HepG2 (cell line): ENCODE data around the gene JMY. TPM values are rescaled to one million over a fixed set of nuclear protein-coding genes. Genes with fewer than 3 reads are reported as not detected.

Experiments
- ATAC-seq: fragments of 200-7000 bp; cut with Tn5 transposase; 3 replicates; pipeline ENCODE4 v1.9.1; 2020; ENCODE audit warnings: mild to moderate bottlenecking, moderate library complexity
- BruUV-seq: library from RNA; stranded (reverse); fragments of 400-500 nt; replicated peaks from 2 replicates; lab custom pipeline; 2021; lab: Mats Ljungman, UMichigan
- CTCF ChIA-PET: fragments of 300-600 bp; formaldehyde crosslinking; extraction: SDS; loops from one replicate; lab custom pipeline; 2021; ENCODE audit warnings: low total read pairs, inconsistent platforms, low intra/inter-chr PET ratio; lab: Yijun Ruan, JAX
- POLR2A ChIA-PET: fragments of 350-600 bp; sonication (Branson Sonifier 250); formaldehyde crosslinking; loops from one replicate; lab custom pipeline; 2020; ENCODE audit warnings: antibody characterized with exemption, inconsistent platforms; lab: Yijun Ruan, JAX
- DNase-seq: peaks from one replicate; pipeline ENCODE4 v3.0.0-alpha.2; 2015; ENCODE audit warnings: low spot score
- FAIRE-seq: peaks from 3 replicates; lab custom pipeline; 2011; peaks lifted over from hg19 to GRCh38; lab: Jason Lieb, UNC
- H2AFZ ChIP-seq: one replicate; pipeline ENCODE4 v1.6.1; 2011; ENCODE audit warnings: low read length, inconsistent platforms
- H3K27ac ChIP-seq: fragments of 300-600 bp; 3 replicates; pipeline ENCODE4 v1.8.0; 2011; ENCODE audit warnings: mixed run types, mild to moderate bottlenecking, mixed read lengths, low read length, inconsistent platforms; ENCODE audit not compliant: insufficient read depth; ENCODE audit errors: extremely low read length
- H3K27me3 ChIP-seq, 2 experiments: fragments of 200-600 bp in 1 of 2; 2 replicates in 1 of 2; 3 replicates in 1 of 2; pipeline versions ENCODE4 v1.6.0 to v1.8.0; 2011; ENCODE audit warnings: low read length in 2 of 2, mild to moderate bottlenecking in 2 of 2, moderate library complexity in 2 of 2, inconsistent platforms in 1 of 2; ENCODE audit not compliant: insufficient read depth in 2 of 2, control insufficient read depth in 1 of 2
- H3K36me3 ChIP-seq, 2 experiments: fragments of 200-600 bp in 1 of 2; replicated peaks in 1 of 2; 2 replicates in 1 of 2; 3 replicates in 1 of 2; pipeline versions ENCODE4 v1.5.1 to v1.8.0; 2011; ENCODE audit warnings: low read length in 2 of 2, inconsistent platforms in 1 of 2; ENCODE audit not compliant: insufficient read depth in 2 of 2, control insufficient read depth in 1 of 2
- H3K4me1 ChIP-seq: 2 replicates; pipeline ENCODE4 v1.5.1; 2012; ENCODE audit warnings: low read length, inconsistent platforms; ENCODE audit not compliant: insufficient read depth
- H3K4me2 ChIP-seq: 2 replicates; pipeline ENCODE4 v1.6.0; 2011; ENCODE audit warnings: low read depth, low read length, inconsistent platforms
- H3K4me3 ChIP-seq, 3 experiments: fragments of 200-600 bp in 1 of 3; sonication (generic), shearing (Covaris generic) in 1 of 3; replicated peaks in 1 of 3; 2 replicates each; pipeline ENCODE4 v1.5.1; 2011 to 2016; ENCODE audit warnings: low read length in 3 of 3, inconsistent platforms in 2 of 3, low read depth in 2 of 3, mild to moderate bottlenecking in 2 of 3, control low read depth in 1 of 3, mixed read lengths in 1 of 3; ENCODE audit not compliant: insufficient read depth in 1 of 3
- H3K79me2 ChIP-seq: one replicate; pipeline ENCODE4 v1.6.1; 2011; ENCODE audit warnings: low read length, inconsistent platforms; ENCODE audit not compliant: insufficient read depth
- H3K9ac ChIP-seq: 2 replicates; pipeline ENCODE4 v1.6.0; 2011; ENCODE audit warnings: mild to moderate bottlenecking, low read depth, low read length, inconsistent platforms; ENCODE audit not compliant: insufficient read depth
- H3K9me3 ChIP-seq: 2 replicates; pipeline ENCODE4 v1.5.1; 2012; ENCODE audit warnings: mild to moderate bottlenecking, low read length
- H4K20me1 ChIP-seq: 2 replicates; pipeline ENCODE4 v1.6.0; 2011; ENCODE audit warnings: inconsistent platforms, mild to moderate bottlenecking, low read length, moderate library complexity; ENCODE audit not compliant: insufficient read depth
- REXO4 ChIP-seq: sonication (generic); formaldehyde crosslinking; IDR thresholded peaks from 2 replicates; pipeline ENCODE4 v1.8.0; 2022; ENCODE audit warnings: missing genetic modification reagents, mild to moderate bottlenecking, borderline replicate concordance
- ZBTB21 ChIP-seq: sonication (generic); formaldehyde crosslinking; IDR thresholded peaks from 2 replicates; pipeline ENCODE4 v1.4.0; 2020; ENCODE audit warnings: missing genetic modification reagents
- ZNF292 ChIP-seq: sonication (generic); formaldehyde crosslinking; IDR thresholded peaks from 2 replicates; pipeline ENCODE4 v1.8.1; 2022; ENCODE audit warnings: mild to moderate bottlenecking, low read depth, missing genetic modification reagents, borderline replicate concordance
- ZNF547 ChIP-seq: sonication (generic); formaldehyde crosslinking; IDR thresholded peaks from 2 replicates; pipeline ENCODE4 v1.5.1; 2020; ENCODE audit warnings: mild to moderate bottlenecking, missing genetic modification reagents
- ZNF841 ChIP-seq: sonication (generic); formaldehyde crosslinking; IDR thresholded peaks from 2 replicates; pipeline ENCODE4 v1.8.1; 2023; ENCODE audit warnings: missing genetic modification reagents, borderline replicate concordance
- WGBS: methylation state at CpG from one replicate; pipeline ENCODE4 v1.1.6; 2017; ENCODE audit warnings: low lambda C conversion rate; 5-methylcytosine and 5-hydroxymethylcytosine counted together
- in situ Hi-C: cut with HindIII; loops from 2 replicates; pipeline ENCODE4 v1.10.0; 2017; ENCODE audit warnings: low pct_unique_long_range_greater_than_20kb; ENCODE audit not compliant: extremely low pct_ligation_motif_present
- intact Hi-C: fragments of 100-400 bp; cut with micrococcal nuclease; formaldehyde crosslinking; loops from one replicate; pipeline ENCODE4 v1.10.0; 2022; ENCODE audit not compliant: unreplicated experiment
- polyA plus RNA-seq, 8 experiments: library from polyadenylated mRNA; depleted of rRNA in 3 of 8; stranded (reverse) in 7 of 8; unstranded in 1 of 8; fragments of >200 nt; fragmentation: Illumina TruSeq in 4 of 8; extraction: Trizol in 4 of 8; gene quantifications; 2 replicates each; pipeline versions ENCODE4 v1.2.1 to v1.2.3, GENCODE V29; 2011 to 2016; ENCODE audit warnings: low read depth in 4 of 8, missing spikeins in 1 of 8, mixed read lengths in 1 of 8; ENCODE audit not compliant: insufficient read depth in 1 of 8
- total RNA-seq, 5 experiments: library from RNA; depleted of rRNA; stranded (reverse); fragments of >200 nt; fragmentation: Illumina TruSeq; extraction: Trizol; gene quantifications; 2 replicates each; pipeline ENCODE4 v1.2.3, GENCODE V29; 2016; ENCODE audit warnings: low read depth in 1 of 5
- TF ChIP-seq, protein P1 (sequence below): sonication (generic); formaldehyde crosslinking; IDR thresholded peaks from 2 replicates; pipeline ENCODE4 v1.5.0; 2020; ENCODE audit warnings: mild to moderate bottlenecking, missing genetic modification reagents
- TF ChIP-seq, protein P2 (sequence below): sonication (generic); formaldehyde crosslinking; IDR thresholded peaks from 2 replicates; pipeline ENCODE4 v1.4.0; 2020; ENCODE audit warnings: missing genetic modification reagents

Gene JMY
- total and polyA plus RNA-seq, 2 of the 13 experiments (the other 11 are each of a cell fraction or from before 2014, with no cell fraction given) = 4.0 to 4.2 TPM

DNA sequence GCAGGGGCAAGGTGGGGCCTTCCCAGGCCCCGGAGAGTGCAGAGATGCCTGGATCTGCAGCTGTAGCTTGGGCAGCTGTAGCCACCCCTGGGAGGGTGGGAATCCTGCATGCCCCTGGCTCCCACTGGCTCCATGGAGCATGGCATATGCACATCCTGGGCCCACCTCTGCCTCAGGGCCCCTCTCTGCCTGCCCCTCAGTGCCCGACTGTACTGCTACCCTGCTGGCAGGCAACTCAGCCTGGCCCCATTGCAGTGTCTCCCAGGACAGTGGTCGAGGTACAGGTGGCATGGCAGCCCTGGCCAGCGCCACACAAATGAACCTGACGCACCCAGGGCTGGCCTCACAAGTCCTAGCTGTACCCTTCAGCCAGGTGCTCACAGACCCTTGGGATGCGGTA lies 23.9 kb downstream of the JMY start:
- TF ChIP-seq ZBTB21 (no peak), ZNF547 (0 out of 2 replicates have a peak, but pooled peaks have one; percentile 26)
- TF ChIP-seq, protein P1, sequence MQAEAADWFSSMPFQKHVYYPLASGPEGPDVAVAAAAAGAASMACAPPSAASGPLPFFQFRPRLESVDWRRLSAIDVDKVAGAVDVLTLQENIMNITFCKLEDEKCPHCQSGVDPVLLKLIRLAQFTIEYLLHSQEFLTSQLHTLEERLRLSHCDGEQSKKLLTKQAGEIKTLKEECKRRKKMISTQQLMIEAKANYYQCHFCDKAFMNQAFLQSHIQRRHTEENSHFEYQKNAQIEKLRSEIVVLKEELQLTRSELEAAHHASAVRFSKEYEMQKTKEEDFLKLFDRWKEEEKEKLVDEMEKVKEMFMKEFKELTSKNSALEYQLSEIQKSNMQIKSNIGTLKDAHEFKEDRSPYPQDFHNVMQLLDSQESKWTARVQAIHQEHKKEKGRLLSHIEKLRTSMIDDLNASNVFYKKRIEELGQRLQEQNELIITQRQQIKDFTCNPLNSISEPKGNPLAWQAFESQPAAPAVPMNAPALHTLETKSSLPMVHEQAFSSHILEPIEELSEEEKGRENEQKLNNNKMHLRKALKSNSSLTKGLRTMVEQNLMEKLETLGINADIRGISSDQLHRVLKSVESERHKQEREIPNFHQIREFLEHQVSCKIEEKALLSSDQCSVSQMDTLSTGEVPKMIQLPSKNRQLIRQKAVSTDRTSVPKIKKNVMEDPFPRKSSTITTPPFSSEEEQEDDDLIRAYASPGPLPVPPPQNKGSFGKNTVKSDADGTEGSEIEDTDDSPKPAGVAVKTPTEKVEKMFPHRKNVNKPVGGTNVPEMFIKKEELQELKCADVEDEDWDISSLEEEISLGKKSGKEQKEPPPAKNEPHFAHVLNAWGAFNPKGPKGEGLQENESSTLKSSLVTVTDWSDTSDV = no peak
- no peak overlapping the region for H3K9ac ChIP-seq
- peaks cover 17% of the 10 kb centered on the region for H3K79me2 ChIP-seq
- H3K36me3 ChIP-seq = no peaks in the 10 kb centered on the region
- no peak overlapping the region for H3K27ac ChIP-seq
- CTCF ChIA-PET = no interaction called here
- DNase-seq (no peak), FAIRE-seq (no peak), ATAC-seq (no peak; the same call in 2 of the 3 replicates)
- H2AFZ ChIP-seq = no peak overlapping the region
- no peaks in the 10 kb centered on the region for H3K27me3 ChIP-seq
- no peaks in the 10 kb centered on the region for H3K9me3 ChIP-seq
- 100% methylated on average over 1 of the region's 6 CpGs for WGBS
- no peak overlapping the region for H3K4me2 ChIP-seq
- in situ Hi-C loops (loop anchor here (25.0 kb wide), 1 partner anchor 202 kb away; no protein-coding TSS in a partner anchor), intact Hi-C loops (loop anchor here (5.0 to 10.0 kb wide), 3 partner anchors 67 to 235 kb away; no protein-coding TSS in a partner anchor)
- no TSS peak for BruUV-seq
- POLR2A ChIA-PET = no interaction called here
- no peak overlapping the region for H3K4me3 ChIP-seq
- peaks cover 41% of the 10 kb centered on the region; the same call in 1 of the 2 replicates for H4K20me1 ChIP-seq
- H3K4me1 ChIP-seq = peaks cover 35% of the 10 kb centered on the region

DNA sequence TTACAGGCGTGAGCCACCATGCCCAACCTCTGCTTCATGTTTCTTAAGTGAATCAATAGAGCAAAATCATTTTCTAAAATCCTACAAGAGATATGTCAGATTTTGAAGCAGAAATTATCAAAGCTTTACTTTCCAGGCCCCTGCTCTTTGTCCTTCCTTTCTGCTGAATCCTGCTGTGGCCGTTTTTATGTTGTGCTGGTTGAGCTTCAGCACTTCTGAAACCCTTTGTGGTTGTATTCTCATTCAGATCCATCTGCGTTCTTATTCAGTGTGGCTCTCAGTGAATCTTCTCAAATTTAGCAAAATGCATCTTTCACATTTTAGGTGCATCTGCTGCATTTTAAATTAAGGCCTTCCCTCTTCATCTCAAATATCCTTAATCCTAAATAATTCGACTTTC lies 26.0 kb downstream of the JMY start:
- DNase-seq (no peak), FAIRE-seq (no peak), ATAC-seq (no peak)
- in situ Hi-C loops (loop anchor here (25.0 kb wide), 1 partner anchor 200 kb away; no protein-coding TSS in a partner anchor), intact Hi-C loops (no loop called here)
- POLR2A ChIA-PET = no interaction called here
- Histone ChIP-seq H3K36me3 (no peaks in the 10 kb centered on the region), H3K9ac (no peak overlapping the region), H4K20me1 (peaks cover 31% of the 10 kb centered on the region; the same call in 1 of the 2 replicates), H3K27me3 (no peaks in the 10 kb centered on the region), H3K9me3 (no peaks in the 10 kb centered on the region), H3K4me2 (no peak overlapping the region), H3K79me2 (peaks cover 8% of the 10 kb centered on the region), H3K27ac (no peak overlapping the region), H3K4me1 (peaks cover 26% of the 10 kb centered on the region), H2AFZ (no peak overlapping the region), H3K4me3 (no peak overlapping the region)
- CTCF ChIA-PET = no interaction called here
- BruUV-seq = no TSS peak
- WGBS = 91% methylated on average over 4 of the region's 4 CpGs
- TF ChIP-seq ZNF292 (CRISPR knock-in tag) (no peak), ZNF841 (CRISPR knock-in tag) (no peak), REXO4 (CRISPR knock-in tag) (no peak)
- TF ChIP-seq, protein P2, sequence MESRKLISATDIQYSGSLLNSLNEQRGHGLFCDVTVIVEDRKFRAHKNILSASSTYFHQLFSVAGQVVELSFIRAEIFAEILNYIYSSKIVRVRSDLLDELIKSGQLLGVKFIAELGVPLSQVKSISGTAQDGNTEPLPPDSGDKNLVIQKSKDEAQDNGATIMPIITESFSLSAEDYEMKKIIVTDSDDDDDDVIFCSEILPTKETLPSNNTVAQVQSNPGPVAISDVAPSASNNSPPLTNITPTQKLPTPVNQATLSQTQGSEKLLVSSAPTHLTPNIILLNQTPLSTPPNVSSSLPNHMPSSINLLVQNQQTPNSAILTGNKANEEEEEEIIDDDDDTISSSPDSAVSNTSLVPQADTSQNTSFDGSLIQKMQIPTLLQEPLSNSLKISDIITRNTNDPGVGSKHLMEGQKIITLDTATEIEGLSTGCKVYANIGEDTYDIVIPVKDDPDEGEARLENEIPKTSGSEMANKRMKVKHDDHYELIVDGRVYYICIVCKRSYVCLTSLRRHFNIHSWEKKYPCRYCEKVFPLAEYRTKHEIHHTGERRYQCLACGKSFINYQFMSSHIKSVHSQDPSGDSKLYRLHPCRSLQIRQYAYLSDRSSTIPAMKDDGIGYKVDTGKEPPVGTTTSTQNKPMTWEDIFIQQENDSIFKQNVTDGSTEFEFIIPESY (CRISPR knock-in tag) = no peak
